ENCODE results near the gene JAG2. TPM values are rescaled to one million over a fixed set of nuclear protein-coding genes. Genes with fewer than 3 reads are reported as not detected.

JAG2 gene
- total RNA-seq, 1 experiment from 2014 or later: 43.7 TPM

DNA sequence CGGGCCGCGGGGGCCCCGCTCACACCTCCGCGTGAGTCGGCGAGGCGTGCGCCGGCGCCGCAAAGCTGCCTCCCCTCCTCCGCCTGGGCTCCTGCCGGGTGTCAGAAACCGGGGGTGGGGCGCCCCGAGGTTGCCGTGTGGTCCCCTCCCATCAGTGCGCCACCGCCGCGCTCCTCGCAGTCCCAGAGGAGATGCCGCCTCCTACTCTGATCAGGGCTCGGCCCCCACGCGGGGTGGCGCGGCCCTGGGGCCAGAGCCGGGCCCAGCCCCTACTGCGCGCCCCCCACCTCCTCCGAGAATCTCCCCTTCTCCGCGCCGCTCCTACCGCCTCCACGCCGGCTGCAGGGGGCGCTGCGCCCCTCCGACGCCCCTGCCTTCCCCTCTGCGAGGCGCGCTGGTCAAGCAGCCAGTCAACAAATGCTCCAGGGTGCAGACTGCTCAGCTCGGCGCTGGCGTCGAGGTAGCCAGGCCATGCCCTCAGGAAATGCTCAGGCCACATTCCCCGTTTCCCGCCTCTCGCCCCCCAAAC is 467 bp upstream of the JAG2 start:
- POLR2A ChIA-PET: no interaction called here
- intact Hi-C loops (cut with micrococcal nuclease; ENCODE audit: unreplicated experiment): loop anchor here (10.0 kb wide), 1 partner anchor 74 kb away; no protein-coding TSS in a partner anchor

GRCh38 chr14:105168093-105168420 is 519 bp downstream of the JAG2 start:
- ChIA-PET POLR2A (no interaction called here), CTCF (no interaction called here)
- ATAC-seq: no peak
- Histone ChIP-seq H3K27me3 (ENCODE audit: control insufficient read depth, insufficient read depth, low read length) (no peaks in the 10 kb centered on the region), H3K4me3 (ENCODE audit: low read depth in 2 of 2, low read length in 2 of 2) (peak overlapping the region; percentile 24 to 42), H3K36me3 (ENCODE audit: control insufficient read depth, insufficient read depth, low read length) (no peaks in the 10 kb centered on the region), H3K4me1 (ENCODE audit: control insufficient read depth, insufficient read depth, low read length) (peaks cover 43% of the 10 kb centered on the region), H3K9me3 (ENCODE audit: control insufficient read depth, insufficient read depth, low read depth, low read length) (no peaks in the 10 kb centered on the region), H3K27ac (ENCODE audit: low read length) (no peak overlapping the region)
- BruUV-seq (replicated peaks): no TSS peak
- TF ChIP-seq TCF7L2 (IDR thresholded peaks at IDR 0.05; ENCODE audit: low read depth, low read length): no peak
- no peak for TF ChIP-seq POLR2AphosphoS5 (IDR thresholded peaks at IDR 0.05; ENCODE audit: low read depth, low read length)
- no peak for TF ChIP-seq REST (IDR thresholded peaks at IDR 0.05; ENCODE audit: insufficient read depth in 1 of 2, low read depth in 2 of 2, low read length in 1 of 2)
- TF ChIP-seq CTCF (IDR thresholded peaks at IDR 0.05): no peak
- no peak for TF ChIP-seq SIN3A (IDR thresholded peaks at IDR 0.05; ENCODE audit: borderline replicate concordance, insufficient read depth, low read depth, low read length)
- in situ Hi-C loops (cut with HindIII; ENCODE audit: low pct_unique_long_range_greater_than_20kb, low sequenced_read_pairs) (no loop called here), intact Hi-C loops (cut with micrococcal nuclease; ENCODE audit: unreplicated experiment) (loop anchor here (10.0 kb wide), 1 partner anchor 73 kb away; no protein-coding TSS in a partner anchor)
- DNase-seq (ENCODE audit: low read depth, low spot score): no peak

More for the DNA sequence above, 467 bp upstream of the JAG2 start:
- DNase-seq (ENCODE audit: low read depth, low spot score) (no peak), ATAC-seq (peak; percentile 43)
- Histone ChIP-seq H3K4me1 (ENCODE audit: control insufficient read depth, insufficient read depth, low read length) (peaks cover 40% of the 10 kb centered on the region), H3K36me3 (ENCODE audit: control insufficient read depth, insufficient read depth, low read length) (no peaks in the 10 kb centered on the region), H3K4me3 (ENCODE audit: low read depth in 2 of 2, low read length in 2 of 2) (peak overlapping the region; percentile 15 to 28; a peak in 3 of 4 replicates), H3K27ac (ENCODE audit: low read length) (no peak overlapping the region), H3K9me3 (ENCODE audit: control insufficient read depth, insufficient read depth, low read depth, low read length) (no peaks in the 10 kb centered on the region), H3K27me3 (ENCODE audit: control insufficient read depth, insufficient read depth, low read length) (no peaks in the 10 kb centered on the region)
- BruUV-seq (replicated peaks): no TSS peak
- in situ Hi-C loops (cut with HindIII; ENCODE audit: low pct_unique_long_range_greater_than_20kb, low sequenced_read_pairs): no loop called here
- CTCF ChIA-PET: no interaction called here
- TF ChIP-seq TCF7L2 (IDR thresholded peaks at IDR 0.05; ENCODE audit: low read depth, low read length) (peak; percentile 22; the same call in 1 of the 2 replicates), SIN3A (IDR thresholded peaks at IDR 0.05; ENCODE audit: borderline replicate concordance, insufficient read depth, low read depth, low read length) (no peak), CTCF (IDR thresholded peaks at IDR 0.05) (peak; percentile 72)

Data from Panc1 (cell line).